Panc1 (cell line): ENCODE measurements around the gene TOE1.

Source experiments
- POLR2AphosphoS5 ChIP-seq: IDR thresholded peaks from 2 replicates; pipeline ENCODE4 v1.6.1; 2012; ENCODE audit warnings: mild to moderate bottlenecking, low read depth, low read length, moderate library complexity
- SIN3A ChIP-seq: IDR thresholded peaks from 2 replicates; pipeline ENCODE4 v1.6.1; 2012; ENCODE audit warnings: low read depth, mild to moderate bottlenecking, low read length, moderate library complexity, borderline replicate concordance; ENCODE audit not compliant: insufficient read depth
- TCF7L2 ChIP-seq: IDR thresholded peaks from 2 replicates; pipeline ENCODE4 v1.6.1; 2011; ENCODE audit warnings: mild to moderate bottlenecking, low read depth, low read length, inconsistent platforms
- TF ChIP-seq, protein P1 (sequence below): fragments of 450-650 bp; IDR thresholded peaks from 2 replicates; pipeline ENCODE4 v1.5.1; 2017; ENCODE audit warnings: mild to moderate bottlenecking
- TF ChIP-seq, protein P2 (sequence below), 2 experiments: IDR thresholded peaks; 2 replicates each; pipeline ENCODE4 v1.6.1; 2011 to 2012; ENCODE audit warnings: low read depth in 2 of 2, control low read depth in 1 of 2, low read length in 1 of 2, mild to moderate bottlenecking in 1 of 2, moderate library complexity in 1 of 2; ENCODE audit not compliant: insufficient read depth in 1 of 2

DNA sequence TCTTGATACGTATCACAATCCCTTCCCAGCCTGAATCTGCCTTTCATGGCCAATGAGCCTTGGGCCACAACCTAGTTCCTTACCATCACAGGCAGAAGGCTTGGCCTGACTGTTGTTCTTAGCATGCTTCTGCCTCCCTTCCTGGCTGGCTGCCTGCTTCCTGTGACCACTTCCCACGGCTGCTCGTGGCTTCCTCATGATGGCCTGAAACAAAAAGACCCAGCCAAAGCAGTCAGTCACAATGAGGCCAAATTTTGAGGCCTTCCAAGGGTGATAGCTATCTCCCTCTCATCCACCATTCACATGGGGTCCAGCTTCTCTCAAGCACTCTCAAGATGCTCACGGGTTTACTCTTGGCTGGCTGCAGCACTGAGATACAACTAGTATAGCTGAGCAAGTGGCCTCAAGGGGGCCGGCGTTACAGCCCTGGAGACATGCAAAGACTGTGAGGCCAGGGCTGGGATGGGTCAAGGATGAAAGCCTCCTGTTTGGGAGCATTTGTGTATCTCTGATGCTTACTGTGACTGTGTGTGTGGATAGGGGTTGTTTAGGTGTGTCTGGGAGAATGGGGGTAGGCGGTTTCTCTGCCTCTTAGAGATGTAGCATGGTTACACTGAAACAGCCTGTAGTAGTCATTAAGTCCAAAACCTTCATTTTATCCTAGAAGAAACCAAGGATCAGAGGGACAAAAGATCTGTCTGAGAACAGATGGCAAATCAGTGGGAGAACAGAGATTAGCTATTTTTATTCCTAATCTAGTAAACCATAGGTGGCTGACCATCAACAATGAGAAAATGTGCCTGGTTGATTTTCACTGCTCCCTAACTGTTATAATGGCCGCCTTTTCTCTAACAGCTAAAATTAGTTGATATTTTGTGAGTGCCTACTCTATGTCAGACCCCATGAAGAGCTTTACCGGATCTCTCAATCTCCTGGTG is 5.4 kb upstream of the TOE1 start:
- TF ChIP-seq, protein P1, sequence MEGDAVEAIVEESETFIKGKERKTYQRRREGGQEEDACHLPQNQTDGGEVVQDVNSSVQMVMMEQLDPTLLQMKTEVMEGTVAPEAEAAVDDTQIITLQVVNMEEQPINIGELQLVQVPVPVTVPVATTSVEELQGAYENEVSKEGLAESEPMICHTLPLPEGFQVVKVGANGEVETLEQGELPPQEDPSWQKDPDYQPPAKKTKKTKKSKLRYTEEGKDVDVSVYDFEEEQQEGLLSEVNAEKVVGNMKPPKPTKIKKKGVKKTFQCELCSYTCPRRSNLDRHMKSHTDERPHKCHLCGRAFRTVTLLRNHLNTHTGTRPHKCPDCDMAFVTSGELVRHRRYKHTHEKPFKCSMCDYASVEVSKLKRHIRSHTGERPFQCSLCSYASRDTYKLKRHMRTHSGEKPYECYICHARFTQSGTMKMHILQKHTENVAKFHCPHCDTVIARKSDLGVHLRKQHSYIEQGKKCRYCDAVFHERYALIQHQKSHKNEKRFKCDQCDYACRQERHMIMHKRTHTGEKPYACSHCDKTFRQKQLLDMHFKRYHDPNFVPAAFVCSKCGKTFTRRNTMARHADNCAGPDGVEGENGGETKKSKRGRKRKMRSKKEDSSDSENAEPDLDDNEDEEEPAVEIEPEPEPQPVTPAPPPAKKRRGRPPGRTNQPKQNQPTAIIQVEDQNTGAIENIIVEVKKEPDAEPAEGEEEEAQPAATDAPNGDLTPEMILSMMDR, result no peak
- TF ChIP-seq POLR2AphosphoS5 (no peak), SIN3A (no peak), TCF7L2 (no peak)
- TF ChIP-seq, protein P2, sequence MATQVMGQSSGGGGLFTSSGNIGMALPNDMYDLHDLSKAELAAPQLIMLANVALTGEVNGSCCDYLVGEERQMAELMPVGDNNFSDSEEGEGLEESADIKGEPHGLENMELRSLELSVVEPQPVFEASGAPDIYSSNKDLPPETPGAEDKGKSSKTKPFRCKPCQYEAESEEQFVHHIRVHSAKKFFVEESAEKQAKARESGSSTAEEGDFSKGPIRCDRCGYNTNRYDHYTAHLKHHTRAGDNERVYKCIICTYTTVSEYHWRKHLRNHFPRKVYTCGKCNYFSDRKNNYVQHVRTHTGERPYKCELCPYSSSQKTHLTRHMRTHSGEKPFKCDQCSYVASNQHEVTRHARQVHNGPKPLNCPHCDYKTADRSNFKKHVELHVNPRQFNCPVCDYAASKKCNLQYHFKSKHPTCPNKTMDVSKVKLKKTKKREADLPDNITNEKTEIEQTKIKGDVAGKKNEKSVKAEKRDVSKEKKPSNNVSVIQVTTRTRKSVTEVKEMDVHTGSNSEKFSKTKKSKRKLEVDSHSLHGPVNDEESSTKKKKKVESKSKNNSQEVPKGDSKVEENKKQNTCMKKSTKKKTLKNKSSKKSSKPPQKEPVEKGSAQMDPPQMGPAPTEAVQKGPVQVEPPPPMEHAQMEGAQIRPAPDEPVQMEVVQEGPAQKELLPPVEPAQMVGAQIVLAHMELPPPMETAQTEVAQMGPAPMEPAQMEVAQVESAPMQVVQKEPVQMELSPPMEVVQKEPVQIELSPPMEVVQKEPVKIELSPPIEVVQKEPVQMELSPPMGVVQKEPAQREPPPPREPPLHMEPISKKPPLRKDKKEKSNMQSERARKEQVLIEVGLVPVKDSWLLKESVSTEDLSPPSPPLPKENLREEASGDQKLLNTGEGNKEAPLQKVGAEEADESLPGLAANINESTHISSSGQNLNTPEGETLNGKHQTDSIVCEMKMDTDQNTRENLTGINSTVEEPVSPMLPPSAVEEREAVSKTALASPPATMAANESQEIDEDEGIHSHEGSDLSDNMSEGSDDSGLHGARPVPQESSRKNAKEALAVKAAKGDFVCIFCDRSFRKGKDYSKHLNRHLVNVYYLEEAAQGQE (IDR thresholded peaks at IDR 0.05; ENCODE audit: insufficient read depth in 1 of 2, low read depth in 2 of 2, low read length in 1 of 2), result no peak
